Lower lobe of right lung (tissue), 2 donors: ENCODE measurements around the gene TOX2. TPM values are rescaled to one million over a fixed set of nuclear protein-coding genes. Genes with fewer than 3 reads are reported as not detected.

Experiments
- ATAC-seq, 2 donors: fragments of 200-7000 bp; cut with Tn5 transposase; one replicate each; pipeline ENCODE4 v1.9.1; 2020 to 2022; ENCODE audit warnings: mild to moderate bottlenecking in 2 of 2, moderate library complexity in 2 of 2
- DNase-seq: peaks from one replicate; pipeline ENCODE4 v3.0.0-alpha.2; 2020
- H3K27ac ChIP-seq: fragments of 200-600 bp; one replicate; pipeline ENCODE4 v1.8.0; 2022
- H3K27me3 ChIP-seq: fragments of 200-600 bp; one replicate; pipeline ENCODE4 v1.8.0; 2022; ENCODE audit warnings: low read depth
- H3K36me3 ChIP-seq: fragments of 200-600 bp; one replicate; pipeline ENCODE4 v1.8.0; 2022; ENCODE audit warnings: mild to moderate bottlenecking
- H3K4me1 ChIP-seq: fragments of 200-600 bp; one replicate; pipeline ENCODE4 v1.8.0; 2022
- H3K4me3 ChIP-seq: fragments of 200-600 bp; one replicate; pipeline ENCODE4 v1.8.0; 2022; ENCODE audit warnings: mild to moderate bottlenecking
- H3K9me3 ChIP-seq: fragments of 200-600 bp; one replicate; pipeline ENCODE4 v1.8.0; 2022
- intact Hi-C: fragments of 100-400 bp; cut with DNase I; formaldehyde crosslinking; loops from one replicate; pipeline ENCODE4 v1.11.0; 2022
- total RNA-seq: library from RNA; stranded (reverse); fragmentation: NEBNext Ultra II Directional; extraction: Animal tissue kit (Norgen Biotek cat#: 25700); gene quantifications from one replicate; pipeline ENCODE4 v1.2.1, GENCODE V29; 2021
- TF ChIP-seq, protein P1 (sequence below): fragments of 200-600 bp; IDR thresholded peaks from one replicate; pipeline ENCODE4 v1.8.0; 2022; ENCODE audit warnings: antibody characterized with exemption, mild to moderate bottlenecking
- donor health status: DM: no; HTN: yes; CAD: no; lungs with severe emphysema.

TOX2 gene
- total RNA-seq, 1 donor from 2014 or later, result 16.3 TPM

DNA sequence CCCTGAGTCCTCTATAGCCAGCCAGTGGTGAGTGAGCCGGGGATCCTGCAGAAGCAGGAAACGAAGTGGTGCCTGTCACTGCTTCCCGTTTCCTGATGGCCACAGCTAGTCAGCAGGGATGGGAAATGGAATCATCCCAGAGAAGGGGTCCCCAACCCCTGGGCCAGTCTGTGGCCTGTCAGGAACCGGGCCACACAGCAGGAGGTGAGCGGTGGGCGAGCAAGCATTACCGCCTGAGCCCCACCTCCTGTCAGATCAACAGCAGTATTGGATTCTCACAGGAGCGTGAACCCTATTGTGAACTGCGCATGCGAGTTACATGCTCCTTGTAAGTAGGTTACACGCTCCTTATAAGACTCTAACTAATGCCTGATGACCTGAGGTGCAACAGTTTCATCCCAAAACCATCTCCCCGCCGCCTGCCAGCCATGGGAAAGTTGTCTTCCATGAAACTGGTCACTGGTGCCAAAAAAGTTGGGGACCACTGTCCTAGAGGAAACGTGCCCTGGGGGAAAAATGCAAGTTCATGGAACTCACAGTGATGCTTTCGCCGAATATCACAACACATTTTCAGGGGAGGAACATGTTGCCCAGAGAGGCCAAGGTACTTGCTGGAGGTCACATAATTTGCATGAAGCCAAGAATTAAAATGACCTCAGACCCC is 158.5 kb downstream of the TOX2 start:
- Histone ChIP-seq H3K36me3 (no peaks in the 10 kb centered on the region), H3K4me1 (peaks cover 6% of the 10 kb centered on the region), H3K27ac (no peak overlapping the region), H3K4me3 (no peak overlapping the region), H3K27me3 (no peaks in the 10 kb centered on the region), H3K9me3 (no peaks in the 10 kb centered on the region)
- ATAC-seq, result no peak
- intact Hi-C loops, result no loop called here
- TF ChIP-seq, protein P1, sequence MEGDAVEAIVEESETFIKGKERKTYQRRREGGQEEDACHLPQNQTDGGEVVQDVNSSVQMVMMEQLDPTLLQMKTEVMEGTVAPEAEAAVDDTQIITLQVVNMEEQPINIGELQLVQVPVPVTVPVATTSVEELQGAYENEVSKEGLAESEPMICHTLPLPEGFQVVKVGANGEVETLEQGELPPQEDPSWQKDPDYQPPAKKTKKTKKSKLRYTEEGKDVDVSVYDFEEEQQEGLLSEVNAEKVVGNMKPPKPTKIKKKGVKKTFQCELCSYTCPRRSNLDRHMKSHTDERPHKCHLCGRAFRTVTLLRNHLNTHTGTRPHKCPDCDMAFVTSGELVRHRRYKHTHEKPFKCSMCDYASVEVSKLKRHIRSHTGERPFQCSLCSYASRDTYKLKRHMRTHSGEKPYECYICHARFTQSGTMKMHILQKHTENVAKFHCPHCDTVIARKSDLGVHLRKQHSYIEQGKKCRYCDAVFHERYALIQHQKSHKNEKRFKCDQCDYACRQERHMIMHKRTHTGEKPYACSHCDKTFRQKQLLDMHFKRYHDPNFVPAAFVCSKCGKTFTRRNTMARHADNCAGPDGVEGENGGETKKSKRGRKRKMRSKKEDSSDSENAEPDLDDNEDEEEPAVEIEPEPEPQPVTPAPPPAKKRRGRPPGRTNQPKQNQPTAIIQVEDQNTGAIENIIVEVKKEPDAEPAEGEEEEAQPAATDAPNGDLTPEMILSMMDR, result no peak
- DNase-seq, result no peak

DNA sequence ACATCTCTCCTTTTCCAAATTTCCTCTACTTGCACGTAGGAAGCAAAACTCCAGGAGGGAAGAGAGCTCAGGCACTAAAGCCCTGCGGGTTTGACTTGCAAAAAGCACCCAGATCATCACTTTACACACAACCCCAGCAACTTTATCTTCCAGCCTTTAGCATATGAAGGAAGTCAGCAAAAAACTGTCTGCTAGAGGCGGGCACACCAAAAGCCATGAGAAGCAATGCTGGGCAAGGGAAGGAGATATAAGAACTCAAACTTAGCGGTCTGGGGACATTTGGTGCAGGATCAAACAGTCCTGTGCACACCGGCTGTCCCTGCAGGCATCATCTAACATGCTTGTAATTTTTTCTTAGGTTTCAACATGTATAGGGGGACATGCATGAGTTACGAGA is 159.0 kb downstream of the TOX2 start:
- no peaks in the 10 kb centered on the region for H3K9me3 ChIP-seq
- ATAC-seq, result no peak
- TF ChIP-seq, protein P1, result no peak
- intact Hi-C loops, result no loop called here
- H3K4me3 ChIP-seq, result no peak overlapping the region
- DNase-seq, result no peak
- peaks cover 6% of the 10 kb centered on the region for H3K4me1 ChIP-seq
- H3K27ac ChIP-seq, result no peak overlapping the region
- no peaks in the 10 kb centered on the region for H3K27me3 ChIP-seq
- no peaks in the 10 kb centered on the region for H3K36me3 ChIP-seq

DNA sequence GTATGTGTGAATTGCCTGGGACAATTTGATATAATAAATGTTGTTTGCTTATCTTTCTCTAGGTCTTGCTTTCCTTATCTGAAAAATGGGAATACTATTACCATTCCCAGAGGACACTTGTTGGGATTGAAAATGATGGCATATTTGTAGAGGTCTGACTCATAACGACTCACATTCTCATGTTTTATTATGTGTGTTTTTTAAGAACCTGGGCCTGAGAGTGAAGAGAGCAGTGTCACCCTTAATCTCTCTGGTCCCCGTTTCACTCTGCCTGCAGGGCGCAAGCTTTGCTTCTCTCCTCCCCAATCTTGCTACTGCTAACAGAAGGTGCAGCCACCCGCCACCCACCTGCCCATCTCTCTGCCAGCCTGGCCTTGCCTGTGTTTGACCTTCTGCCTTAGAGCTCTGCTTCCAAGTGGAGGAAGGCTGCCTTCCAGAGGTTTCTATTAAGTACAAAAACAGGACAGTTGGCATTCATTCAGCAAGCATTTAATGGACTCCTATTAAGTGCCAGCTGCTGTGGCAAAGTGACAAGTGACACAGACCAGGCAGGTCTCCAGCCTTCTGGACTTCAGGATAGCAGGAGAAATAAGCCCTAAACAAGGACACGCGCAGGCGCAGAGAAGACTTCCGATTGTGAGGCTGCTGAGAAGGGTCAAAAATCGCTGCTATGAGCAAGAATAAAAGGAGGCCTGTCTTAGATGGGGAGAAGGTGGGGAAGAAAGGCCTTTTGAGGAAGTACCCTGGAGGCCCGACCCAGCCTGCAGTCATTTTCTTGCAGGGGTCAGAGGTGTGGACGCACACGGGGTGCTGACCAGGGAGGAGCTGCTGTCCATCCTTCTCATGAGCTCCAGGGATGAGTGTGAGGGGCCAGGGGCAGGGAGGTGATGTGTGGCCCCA is 159.8 kb downstream of the TOX2 start:
- no peaks in the 10 kb centered on the region for H3K27me3 ChIP-seq
- peaks cover 3% of the 10 kb centered on the region for H3K4me1 ChIP-seq
- intact Hi-C loops, result no loop called here
- H3K36me3 ChIP-seq, result no peaks in the 10 kb centered on the region
- TF ChIP-seq, protein P1, result no peak
- DNase-seq, result no peak
- H3K9me3 ChIP-seq, result no peaks in the 10 kb centered on the region
- ATAC-seq, result no peak
- H3K27ac ChIP-seq, result no peak overlapping the region
- H3K4me3 ChIP-seq, result no peak overlapping the region

DNA sequence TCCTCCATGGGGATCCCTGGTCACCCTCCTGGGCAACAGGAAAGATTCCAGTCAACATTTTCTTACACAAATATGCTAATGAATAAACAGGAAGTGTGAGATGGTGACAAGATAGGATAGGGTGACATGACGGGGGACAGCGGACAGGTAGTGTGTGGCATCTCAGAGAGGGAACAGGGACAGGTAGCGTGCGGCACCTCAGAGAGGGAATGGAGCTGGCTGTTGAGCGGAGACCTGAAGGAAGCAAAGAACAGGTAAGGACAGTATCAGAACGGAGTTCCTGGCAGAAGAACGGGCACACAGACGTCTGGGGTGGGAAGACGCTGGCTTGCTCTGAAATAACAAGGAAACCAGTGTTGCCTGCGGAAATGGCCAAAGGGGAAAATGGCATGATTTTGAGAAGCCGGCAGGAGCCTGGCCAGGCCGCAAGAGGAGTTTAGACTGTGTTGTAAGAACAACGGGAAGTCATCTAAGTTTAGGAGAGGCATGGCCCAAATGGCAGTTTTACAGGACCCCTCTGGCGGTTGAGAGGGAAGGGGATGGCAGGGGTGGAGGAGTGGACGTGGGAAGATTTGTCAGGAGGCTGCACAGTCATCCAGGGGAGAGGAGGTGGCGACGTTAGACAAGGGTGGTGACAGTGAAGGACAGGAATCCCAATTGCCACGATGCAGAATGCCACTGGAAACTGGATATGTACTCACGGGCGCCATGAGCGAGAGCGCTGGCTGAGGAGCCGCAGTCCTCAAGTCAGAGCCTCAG is 160.7 kb downstream of the TOX2 start:
- Histone ChIP-seq H3K4me3 (no peak overlapping the region), H3K27me3 (no peaks in the 10 kb centered on the region), H3K36me3 (no peaks in the 10 kb centered on the region), H3K4me1 (peaks cover 3% of the 10 kb centered on the region), H3K27ac (no peak overlapping the region), H3K9me3 (no peaks in the 10 kb centered on the region)
- DNase-seq (no peak), ATAC-seq (no peak)
- TF ChIP-seq, protein P1, result no peak
- intact Hi-C loops, result no loop called here

DNA sequence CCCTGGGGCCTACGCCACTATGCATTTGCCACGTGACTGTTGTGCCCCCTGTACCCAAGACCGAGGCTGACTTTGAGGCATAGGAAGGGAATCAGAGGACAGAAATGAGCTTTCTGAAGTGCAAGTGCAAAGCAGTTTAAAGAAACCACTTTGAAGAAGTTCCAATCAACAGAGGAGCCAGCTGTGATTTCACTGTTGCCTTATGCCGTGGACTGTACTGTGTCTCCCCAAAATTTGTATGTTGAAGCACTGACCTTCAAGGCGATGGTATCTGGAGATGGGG is 161.2 kb downstream of the TOX2 start:
- H3K9me3 ChIP-seq, result no peaks in the 10 kb centered on the region
- intact Hi-C loops, result no loop called here
- H3K27ac ChIP-seq, result no peak overlapping the region
- no peaks in the 10 kb centered on the region for H3K27me3 ChIP-seq
- TF ChIP-seq, protein P1, result no peak
- DNase-seq, result no peak
- H3K4me1 ChIP-seq, result peaks cover 6% of the 10 kb centered on the region
- no peak for ATAC-seq
- H3K4me3 ChIP-seq, result no peak overlapping the region
- H3K36me3 ChIP-seq, result no peaks in the 10 kb centered on the region
